SU-DHL-6 (cell line): ENCODE data around the gene CACUL1.
"Not testable (repeated sequence)": the region's sequence is repeated elsewhere in the genome, so short reads cannot be mapped to it uniquely, and the experiment has no call there.

Experiments
- H2AFZ ChIP-seq: fragments of 200-600 bp; sonication (generic); 2 replicates; pipeline ENCODE4 v1.6.1; 2014; ENCODE audit warnings: low read depth, mild to moderate bottlenecking, moderate library complexity, mixed read lengths, antibody characterized with exemption, low read length; ENCODE audit not compliant: severe bottlenecking
- H3F3A ChIP-seq: fragments of 200-600 bp; shearing (Covaris generic); 2 replicates; pipeline ENCODE4 v1.6.0; 2016; ENCODE audit warnings: antibody characterized with exemption, mild to moderate bottlenecking; ENCODE audit not compliant: insufficient read depth
- H3K27ac ChIP-seq: fragments of 200-600 bp; sonication (generic); 2 replicates; pipeline ENCODE4 v1.5.1; 2016; ENCODE audit warnings: low read depth, mild to moderate bottlenecking, low read length, moderate library complexity, mixed read lengths
- H3K27me3 ChIP-seq: fragments of 200-600 bp; sonication (generic), shearing (Covaris generic); 2 replicates; pipeline ENCODE4 v1.6.0; 2014; ENCODE audit warnings: mild to moderate bottlenecking, low read length
- H3K36me3 ChIP-seq: fragments of 200-600 bp; sonication (generic); 2 replicates; pipeline ENCODE4 v1.6.1; 2014; ENCODE audit warnings: mild to moderate bottlenecking, low read length, mixed read lengths
- H3K4me2 ChIP-seq: fragments of 300-600, 200-600 bp; shearing (Covaris generic), sonication (generic); 2 replicates; pipeline ENCODE4 v1.6.0; 2014; ENCODE audit warnings: low read length, low read depth, mild to moderate bottlenecking; ENCODE audit not compliant: poor library complexity, severe bottlenecking
- H3K4me3 ChIP-seq: fragments of 200-600 bp; sonication (generic); 2 replicates; pipeline ENCODE4 v1.5.1; 2014; ENCODE audit warnings: antibody characterized with exemption, low read length, mild to moderate bottlenecking, mixed read lengths; ENCODE audit not compliant: insufficient read depth, poor library complexity, severe bottlenecking
- H3K79me2 ChIP-seq: fragments of 200-600 bp; sonication (generic); 2 replicates; pipeline ENCODE4 v1.6.1; 2014; ENCODE audit warnings: mild to moderate bottlenecking, low read length, moderate library complexity; ENCODE audit not compliant: insufficient read depth
- H3K9ac ChIP-seq: fragments of 200-600 bp; sonication (generic); 2 replicates; pipeline ENCODE4 v1.7.0; 2014; ENCODE audit warnings: mild to moderate bottlenecking, low read length
- H3K9me2 ChIP-seq: fragments of 200-600 bp; sonication (generic); replicated peaks from 2 replicates; pipeline ENCODE4 v1.6.1; 2014; ENCODE audit warnings: low read length; ENCODE audit not compliant: insufficient read depth
- H3K9me3 ChIP-seq: fragments of 200-600 bp; sonication (generic); 2 replicates; pipeline ENCODE4 v1.6.1; 2014; ENCODE audit warnings: low read length, mixed read lengths; ENCODE audit not compliant: insufficient read depth
- H4K20me1 ChIP-seq: fragments of 200-600 bp; sonication (generic); 2 replicates; pipeline ENCODE4 v1.6.1; 2014; ENCODE audit warnings: low read depth, mild to moderate bottlenecking, antibody characterized with exemption, low read length, moderate library complexity, mixed read lengths
- CTCF ChIP-seq: fragments of 200-600 bp; sonication (generic); IDR thresholded peaks from one replicate; pipeline ENCODE4 v1.5.1; 2017; ENCODE audit warnings: antibody characterized with exemption, mild to moderate bottlenecking, low read length, moderate library complexity; ENCODE audit not compliant: insufficient read depth, poor library complexity, severe bottlenecking
- EZH2phosphoT487 ChIP-seq: fragments of 200-600 bp; sonication (generic), shearing (Covaris generic); conservative IDR thresholded peaks from 2 replicates; pipeline ENCODE4 v1.6.1; 2018; ENCODE audit warnings: mild to moderate bottlenecking, antibody characterized with exemption, low read length, moderate library complexity, mixed read lengths

CACUL1 gene

GRCh38 chr10:118672153-118672552 is 82.6 kb downstream of the CACUL1 start:
- H3K9me2 ChIP-seq, result no peaks in the 10 kb centered on the region
- no peaks in the 10 kb centered on the region for H4K20me1 ChIP-seq
- no peak overlapping the region for H3K4me3 ChIP-seq

GRCh38 chr10:118671221-118671620 is 83.5 kb downstream of the CACUL1 start:
- not testable (repeated sequence) for H3K9me2 ChIP-seq, H3K9me3 ChIP-seq, H3K4me3 ChIP-seq, H3K27me3 ChIP-seq, H3K79me2 ChIP-seq, H3K36me3 ChIP-seq, H3K27ac ChIP-seq, H2AFZ ChIP-seq, H3F3A ChIP-seq, H4K20me1 ChIP-seq, H3K9ac ChIP-seq, H3K4me2 ChIP-seq

More at GRCh38 chr10:118672153-118672552, 82.6 kb downstream of the CACUL1 start:
- H3K79me2 ChIP-seq, result no peaks in the 10 kb centered on the region
- H3K9ac ChIP-seq, result no peak overlapping the region
- H3K27me3 ChIP-seq, result no peaks in the 10 kb centered on the region
- H3K9me3 ChIP-seq, result no peaks in the 10 kb centered on the region
- no peak overlapping the region for H3K4me2 ChIP-seq
- H2AFZ ChIP-seq, result no peak overlapping the region
- no peaks in the 10 kb centered on the region for H3K36me3 ChIP-seq
- no peaks in the 10 kb centered on the region for H3F3A ChIP-seq
- TF ChIP-seq EZH2phosphoT487 (no peak), CTCF (no peak)
- H3K27ac ChIP-seq, result no peak overlapping the region

GRCh38 chr10:118670472-118671124 is 84.2 kb downstream of the CACUL1 start:
- Histone ChIP-seq H3K9me2 (no peaks in the 10 kb centered on the region), H3K27ac (no peak overlapping the region), H3K79me2 (no peaks in the 10 kb centered on the region), H3K36me3 (no peaks in the 10 kb centered on the region), H3K4me3 (no peak overlapping the region), H3K4me2 (no peak overlapping the region), H3F3A (no peaks in the 10 kb centered on the region), H3K9ac (no peak overlapping the region), H2AFZ (no peak overlapping the region), H3K9me3 (no peaks in the 10 kb centered on the region), H4K20me1 (no peaks in the 10 kb centered on the region), H3K27me3 (no peaks in the 10 kb centered on the region)
- no peak for TF ChIP-seq CTCF
- TF ChIP-seq EZH2phosphoT487, result no peak

GRCh38 chr10:118669835-118670234 is 84.9 kb downstream of the CACUL1 start:
- Histone ChIP-seq H3K27me3 (no peaks in the 10 kb centered on the region), H2AFZ (no peak overlapping the region), H3K27ac (no peak overlapping the region), H3K9me2 (no peaks in the 10 kb centered on the region), H3F3A (no peaks in the 10 kb centered on the region), H3K4me2 (no peak overlapping the region), H3K9ac (no peak overlapping the region), H4K20me1 (no peaks in the 10 kb centered on the region), H3K4me3 (no peak overlapping the region), H3K79me2 (no peaks in the 10 kb centered on the region), H3K9me3 (no peaks in the 10 kb centered on the region), H3K36me3 (no peaks in the 10 kb centered on the region)
- TF ChIP-seq EZH2phosphoT487 (no peak), CTCF (no peak)
